HG03025 (cell line): ENCODE measurements around the gene WDHD1.
"Not testable (repeated sequence)": the region's sequence is repeated elsewhere in the genome, so short reads cannot be mapped to it uniquely, and the experiment has no call there.

Experiments
- ATAC-seq: cut with Tn5 transposase; IDR thresholded peaks from one replicate; pipeline ENCODE4 v1.9.1; 2021; ENCODE audit warnings: mild to moderate bottlenecking, moderate library complexity; ENCODE audit not compliant: unreplicated experiment, low FRiP score

WDHD1 gene, protein sequence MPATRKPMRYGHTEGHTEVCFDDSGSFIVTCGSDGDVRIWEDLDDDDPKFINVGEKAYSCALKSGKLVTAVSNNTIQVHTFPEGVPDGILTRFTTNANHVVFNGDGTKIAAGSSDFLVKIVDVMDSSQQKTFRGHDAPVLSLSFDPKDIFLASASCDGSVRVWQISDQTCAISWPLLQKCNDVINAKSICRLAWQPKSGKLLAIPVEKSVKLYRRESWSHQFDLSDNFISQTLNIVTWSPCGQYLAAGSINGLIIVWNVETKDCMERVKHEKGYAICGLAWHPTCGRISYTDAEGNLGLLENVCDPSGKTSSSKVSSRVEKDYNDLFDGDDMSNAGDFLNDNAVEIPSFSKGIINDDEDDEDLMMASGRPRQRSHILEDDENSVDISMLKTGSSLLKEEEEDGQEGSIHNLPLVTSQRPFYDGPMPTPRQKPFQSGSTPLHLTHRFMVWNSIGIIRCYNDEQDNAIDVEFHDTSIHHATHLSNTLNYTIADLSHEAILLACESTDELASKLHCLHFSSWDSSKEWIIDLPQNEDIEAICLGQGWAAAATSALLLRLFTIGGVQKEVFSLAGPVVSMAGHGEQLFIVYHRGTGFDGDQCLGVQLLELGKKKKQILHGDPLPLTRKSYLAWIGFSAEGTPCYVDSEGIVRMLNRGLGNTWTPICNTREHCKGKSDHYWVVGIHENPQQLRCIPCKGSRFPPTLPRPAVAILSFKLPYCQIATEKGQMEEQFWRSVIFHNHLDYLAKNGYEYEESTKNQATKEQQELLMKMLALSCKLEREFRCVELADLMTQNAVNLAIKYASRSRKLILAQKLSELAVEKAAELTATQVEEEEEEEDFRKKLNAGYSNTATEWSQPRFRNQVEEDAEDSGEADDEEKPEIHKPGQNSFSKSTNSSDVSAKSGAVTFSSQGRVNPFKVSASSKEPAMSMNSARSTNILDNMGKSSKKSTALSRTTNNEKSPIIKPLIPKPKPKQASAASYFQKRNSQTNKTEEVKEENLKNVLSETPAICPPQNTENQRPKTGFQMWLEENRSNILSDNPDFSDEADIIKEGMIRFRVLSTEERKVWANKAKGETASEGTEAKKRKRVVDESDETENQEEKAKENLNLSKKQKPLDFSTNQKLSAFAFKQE

DNA sequence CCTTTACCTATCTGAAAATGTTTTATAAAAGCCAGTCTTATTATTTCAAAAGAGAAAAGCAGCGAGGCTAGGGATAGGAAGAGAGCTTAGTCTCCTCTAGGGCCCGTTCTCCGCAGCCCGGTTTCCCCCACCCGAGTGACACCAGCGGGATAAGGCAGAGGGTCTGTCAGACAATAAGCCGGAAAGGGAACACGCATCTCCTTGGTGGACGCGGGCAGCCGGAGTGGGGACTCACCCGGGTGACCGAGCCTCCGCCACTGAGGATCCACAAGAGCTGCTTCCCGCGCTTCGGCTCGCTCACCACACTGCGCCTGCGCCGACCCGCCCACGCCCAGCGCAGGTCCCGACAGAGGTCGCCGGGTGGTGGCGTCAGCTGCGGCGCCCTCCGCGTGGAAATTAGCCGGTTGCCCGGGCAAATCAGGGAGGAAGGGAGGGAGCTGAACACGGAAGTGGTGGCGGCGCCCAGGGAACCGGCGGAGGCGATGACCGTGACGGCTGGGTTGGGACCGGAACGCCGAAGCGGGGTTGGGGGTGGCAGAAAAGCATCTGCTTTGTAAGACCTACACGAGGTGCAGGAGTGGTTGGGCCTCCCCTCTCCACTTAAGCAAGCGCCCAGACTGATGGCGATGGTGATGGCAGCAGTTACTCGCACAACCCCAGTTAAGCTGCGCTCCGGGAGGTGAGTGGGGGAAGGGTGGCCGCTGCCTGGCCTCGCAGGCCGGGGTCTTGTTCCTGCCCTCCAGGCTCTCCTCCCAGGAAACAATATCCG, at the start of gene WDHD1, which contains the start of gene SOCS4:
WDHD1 (minus strand) TSS at position 307 of the 769 bp plus-strand sequence. CDS start 312 bp downstream, outside the sequence.
SOCS4 (plus strand) TSS at position 444 of the 769 bp plus-strand sequence. CDS start 15,806 bp downstream, outside the sequence.
- ATAC-seq, result peak; percentile 91

DNA sequence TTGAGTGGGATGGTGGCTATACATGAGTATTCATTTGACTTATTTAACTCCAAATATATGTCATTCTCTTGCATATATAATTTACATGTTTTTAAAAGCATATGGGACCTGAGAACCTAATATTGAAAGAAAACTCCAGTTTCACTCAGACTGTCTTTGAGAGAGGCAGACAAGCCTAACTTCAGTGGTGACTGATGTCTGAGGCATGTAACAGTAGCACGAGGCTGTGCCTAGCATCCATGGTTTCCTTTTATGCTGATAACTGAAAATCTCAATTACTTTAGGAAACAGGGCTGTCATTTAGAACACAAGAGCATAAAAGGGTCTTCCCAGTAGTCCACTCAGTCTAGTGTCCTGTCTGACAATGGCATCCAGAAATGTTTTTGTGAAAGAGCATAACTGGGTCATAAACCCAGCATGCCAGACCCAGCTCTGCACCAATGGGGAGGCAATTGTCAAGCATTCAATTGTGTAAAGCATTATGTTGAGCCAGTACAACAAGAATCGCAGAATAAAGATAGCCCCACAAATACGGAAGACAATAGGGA, 48.8 kb upstream of the WDHD1 start:
- no peak for ATAC-seq

DNA sequence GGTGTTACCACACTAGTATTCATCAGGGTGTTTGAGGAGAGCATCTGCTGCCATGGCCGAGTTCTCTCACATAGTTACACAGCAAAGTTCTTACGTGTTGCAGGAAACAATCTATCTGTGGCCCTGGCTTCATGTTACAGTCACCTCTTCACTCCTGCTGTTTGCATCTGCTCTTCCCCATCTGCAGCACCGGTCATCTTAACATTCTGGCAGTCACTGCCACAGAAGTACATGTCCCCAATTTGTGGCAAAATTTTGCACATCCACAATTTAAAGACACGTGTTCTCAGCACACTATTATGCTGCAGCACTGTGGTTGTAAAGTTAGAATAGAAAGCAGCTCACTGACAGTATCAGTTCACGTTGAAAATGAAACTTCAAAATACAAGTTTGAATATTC, 47.8 kb upstream of the WDHD1 start:
- peak; percentile 54 for ATAC-seq

DNA sequence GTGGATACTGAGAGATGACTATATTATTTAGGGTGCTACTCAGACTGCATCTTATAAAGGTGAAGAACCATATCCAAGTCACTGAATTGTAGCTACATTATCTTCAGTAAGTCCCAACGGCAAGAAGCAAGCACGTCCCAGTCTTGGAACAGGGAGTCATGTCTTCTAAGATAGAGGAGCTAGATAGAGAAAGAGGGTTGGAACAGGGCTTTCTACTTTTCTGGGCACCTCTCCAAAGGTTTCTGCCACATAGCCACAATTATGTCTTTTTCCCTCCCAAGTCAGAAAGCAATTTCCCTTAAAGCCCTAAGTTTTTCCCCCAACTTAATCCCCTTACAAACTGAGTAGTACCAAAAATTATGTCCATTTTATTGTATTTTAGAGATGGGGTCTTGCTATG, 47.0 kb upstream of the WDHD1 start:
- ATAC-seq, result no peak

DNA sequence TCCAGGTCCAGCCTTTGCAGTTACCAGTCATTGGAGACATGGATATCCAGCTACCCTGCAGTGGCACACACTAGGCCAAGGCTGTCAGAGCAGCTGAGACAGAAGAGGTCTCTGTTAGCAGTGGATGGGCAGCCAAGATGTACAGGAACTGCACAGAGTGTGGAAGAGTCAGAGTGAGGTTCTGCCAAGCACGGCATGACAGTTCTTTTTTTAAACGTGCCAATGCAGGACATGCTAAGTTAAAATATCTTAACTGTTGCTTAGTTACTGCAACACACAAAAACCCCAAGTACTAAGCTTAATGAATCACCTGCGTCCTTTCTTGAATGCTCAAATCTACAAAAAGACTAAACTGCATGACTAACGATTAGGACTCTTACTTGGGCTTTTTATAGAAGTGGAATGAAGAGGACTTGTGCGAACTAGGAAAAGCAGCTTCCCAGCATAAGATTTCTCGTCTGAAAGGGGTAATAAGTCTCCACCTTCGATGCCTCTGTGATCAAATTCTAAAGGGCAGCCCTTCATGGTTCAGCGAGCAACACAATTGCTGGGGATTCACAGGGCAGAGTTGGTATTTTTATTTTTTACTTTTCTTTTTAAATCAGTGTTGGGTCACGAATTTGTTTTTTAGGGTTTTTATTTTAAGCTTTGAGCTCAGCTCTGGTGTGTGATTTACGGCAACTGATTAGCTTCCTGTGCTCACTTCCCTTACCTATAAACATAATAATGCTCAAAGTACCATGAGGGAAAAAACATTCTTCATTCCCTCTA, 45.2 kb upstream of the WDHD1 start:
- ATAC-seq, result no peak

DNA sequence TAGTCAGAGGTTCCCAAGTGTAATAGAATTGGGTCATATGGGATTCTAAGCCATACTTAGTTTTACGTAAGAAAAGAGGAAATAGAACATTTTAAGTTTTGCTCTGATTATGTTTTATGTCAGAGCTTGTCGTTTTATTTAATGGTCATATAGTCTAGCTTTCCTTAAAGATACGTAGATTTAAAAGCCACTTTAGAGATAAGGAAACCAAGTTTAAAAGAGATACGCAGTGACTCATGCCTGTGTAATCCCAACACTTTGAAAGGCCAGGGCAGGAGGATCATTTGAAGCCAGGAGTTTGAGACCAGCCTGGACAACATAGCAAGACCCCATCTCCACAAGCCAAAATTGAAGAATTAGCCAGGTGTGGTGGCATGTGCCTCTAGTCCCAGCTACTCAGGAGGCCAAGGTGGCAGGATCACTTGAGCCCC, 44.1 kb upstream of the WDHD1 start:
- no peak for ATAC-seq

DNA sequence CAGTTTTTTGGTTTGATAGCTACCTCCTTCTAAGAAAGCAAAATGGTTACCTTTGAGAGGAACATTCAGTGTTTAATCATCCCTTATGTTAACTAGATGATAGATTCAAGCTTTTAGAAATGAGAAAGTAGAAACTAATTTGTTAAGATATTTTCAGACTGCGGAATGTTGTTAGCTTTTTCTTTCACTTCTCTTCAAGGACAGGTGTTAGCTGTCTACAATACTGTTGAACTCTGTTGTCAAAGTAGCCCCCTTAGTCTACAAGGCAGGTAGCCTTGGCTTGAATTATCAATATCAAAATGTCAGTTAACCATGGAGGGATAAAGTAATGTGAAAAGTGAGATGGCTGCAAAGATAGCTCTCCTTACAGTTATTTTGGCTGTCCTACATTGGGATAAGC, 39.3 kb upstream of the WDHD1 start:
- ATAC-seq, result no peak

DNA sequence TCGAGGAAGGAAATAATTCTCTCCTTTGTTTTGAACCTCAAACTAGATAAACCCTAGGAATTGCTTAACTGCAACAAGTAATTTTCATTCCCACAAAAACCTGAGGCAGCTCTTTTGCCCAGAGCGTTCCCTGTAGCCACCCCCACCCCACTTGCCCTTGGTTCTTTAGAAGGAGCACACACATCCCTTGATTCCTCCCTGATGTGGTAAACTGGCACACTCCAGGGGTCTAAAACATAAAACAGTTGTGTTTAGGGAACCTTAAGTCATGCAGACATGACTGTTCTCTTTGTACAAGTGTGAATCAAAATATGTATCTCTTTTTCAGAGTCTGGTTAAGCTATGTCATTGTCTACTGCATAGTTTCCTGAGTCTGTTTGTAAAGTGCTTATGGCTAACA, 38.5 kb upstream of the WDHD1 start:
- no peak for ATAC-seq

DNA sequence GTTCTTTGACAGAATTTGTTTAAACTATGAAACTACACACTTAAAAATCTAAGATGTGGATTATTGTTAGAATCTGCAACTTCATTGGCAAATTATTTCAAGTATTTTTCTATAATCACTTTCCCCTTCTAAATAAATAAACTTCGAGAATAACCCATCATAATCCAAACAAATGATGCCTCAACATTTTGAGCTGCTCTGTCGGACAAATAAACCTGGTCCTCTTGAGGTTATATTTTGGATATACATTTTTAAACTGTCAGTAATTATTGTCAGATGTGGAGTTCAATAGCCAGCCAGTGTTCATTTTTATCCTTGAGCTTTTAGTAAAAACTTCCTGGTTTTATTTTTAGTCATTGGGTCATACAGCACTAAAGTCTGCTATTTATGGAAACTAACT, 38.0 kb upstream of the WDHD1 start:
- not testable (repeated sequence) for ATAC-seq

DNA sequence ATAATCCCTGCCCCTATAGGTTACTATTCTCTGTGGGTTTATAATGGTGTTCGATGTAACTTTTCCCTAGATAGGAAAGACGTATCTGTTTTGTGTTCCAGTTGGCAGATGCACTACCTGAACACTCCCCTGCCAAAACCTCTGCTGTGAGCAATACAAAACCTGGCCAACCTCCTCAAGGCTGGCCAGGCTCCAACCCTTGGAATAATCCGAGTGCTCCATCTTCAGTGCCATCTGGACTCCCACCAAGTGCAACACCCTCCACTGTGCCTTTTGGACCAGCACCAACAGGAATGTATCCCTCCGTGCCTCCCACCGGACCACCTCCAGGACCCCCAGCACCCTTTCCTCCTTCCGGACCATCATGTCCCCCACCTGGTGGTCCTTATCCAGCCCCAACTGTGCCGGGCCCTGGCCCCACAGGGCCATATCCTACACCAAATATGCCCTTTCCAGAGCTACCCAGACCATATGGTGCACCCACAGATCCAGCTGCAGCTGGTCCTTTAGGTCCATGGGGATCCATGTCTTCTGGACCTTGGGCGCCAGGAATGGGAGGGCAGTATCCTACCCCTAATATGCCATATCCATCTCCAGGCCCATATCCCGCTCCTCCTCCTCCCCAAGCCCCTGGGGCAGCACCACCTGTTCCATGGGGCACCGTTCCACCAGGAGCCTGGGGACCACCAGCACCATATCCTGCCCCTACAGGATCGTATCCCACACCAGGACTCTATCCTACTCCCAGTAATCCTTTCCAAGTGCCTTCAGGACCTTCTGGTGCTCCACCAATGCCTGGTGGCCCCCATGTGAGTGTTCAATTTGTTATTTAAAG, 35.8 kb upstream of the WDHD1 start:
- ATAC-seq, result no peak

DNA sequence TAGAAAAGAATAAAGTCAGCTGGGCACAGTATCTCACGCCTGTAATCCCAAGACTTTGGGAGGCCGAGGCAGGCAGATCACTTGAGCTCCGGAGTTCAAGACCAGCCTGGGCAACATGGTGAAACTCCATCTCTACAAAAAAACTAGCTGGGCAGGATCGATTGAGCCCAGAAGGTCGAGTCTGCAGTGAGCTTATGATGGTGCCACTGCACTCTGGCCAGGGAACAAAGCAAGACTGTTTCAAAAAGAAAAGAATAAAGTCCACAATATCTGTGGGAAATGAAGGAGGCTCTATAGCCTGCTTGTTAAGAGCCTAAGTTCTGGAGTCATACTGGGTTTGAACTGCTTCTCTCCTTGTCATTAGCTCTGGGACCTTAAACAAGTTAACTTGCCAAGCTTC, 32.4 kb upstream of the WDHD1 start:
- no peak for ATAC-seq

DNA sequence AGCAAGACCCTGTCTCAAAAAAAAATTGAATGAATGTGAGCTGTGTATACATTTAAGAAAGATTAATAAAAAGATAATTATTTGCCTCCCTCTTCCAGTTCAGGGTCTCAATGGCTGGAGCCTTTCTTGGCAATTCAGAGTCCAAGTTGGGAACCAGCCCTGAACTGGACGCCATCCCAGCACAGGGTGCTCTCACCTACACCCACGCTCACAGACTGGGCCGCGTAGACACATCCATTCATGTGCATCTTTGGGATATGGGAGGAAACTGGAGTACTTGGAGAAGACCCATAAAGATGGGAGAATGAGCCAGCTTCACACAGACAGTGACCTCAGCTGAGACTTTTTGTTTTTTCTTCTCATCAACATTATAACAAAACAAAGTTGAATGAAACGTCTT, 31.0 kb upstream of the WDHD1 start:
- no peak for ATAC-seq

DNA sequence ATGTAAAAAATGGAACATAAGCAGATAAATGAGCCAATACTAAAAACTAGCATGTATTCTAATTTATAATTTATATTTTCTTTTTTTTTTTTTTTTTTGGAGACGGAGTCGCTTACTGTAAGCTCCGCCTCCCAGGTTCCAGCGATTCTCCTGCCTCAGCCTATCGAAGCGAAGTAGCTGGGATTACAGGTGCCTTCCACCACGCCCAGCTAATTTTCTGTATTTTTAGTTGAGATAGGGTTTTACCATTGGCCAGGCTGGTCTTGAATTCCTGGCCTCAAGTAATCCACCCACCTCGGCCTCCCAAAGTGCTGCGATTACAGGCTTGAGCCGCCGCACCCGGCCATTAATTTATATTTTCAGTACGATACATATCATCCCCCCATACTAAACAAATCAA, 27.2 kb upstream of the WDHD1 start:
- ATAC-seq, result no peak

DNA sequence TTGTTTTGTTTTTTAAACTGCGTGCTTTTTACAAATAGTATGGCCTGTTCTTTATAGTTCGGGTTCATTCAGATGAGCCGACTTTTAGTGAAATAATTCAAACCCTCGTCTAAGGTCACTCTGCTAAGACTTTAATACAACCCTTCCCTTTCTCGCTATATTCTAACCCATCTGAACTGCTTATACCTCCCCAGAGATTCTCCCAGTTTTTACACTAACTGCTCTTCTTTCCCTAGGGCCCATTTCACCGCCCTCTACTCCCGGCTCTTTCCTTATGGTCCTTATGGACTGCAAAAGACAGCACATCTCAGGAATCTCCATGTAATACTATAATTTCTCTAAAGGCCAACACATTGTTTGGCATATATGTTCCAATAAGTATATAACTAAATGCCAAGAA, 26.6 kb upstream of the WDHD1 start:
- no peak for ATAC-seq

DNA sequence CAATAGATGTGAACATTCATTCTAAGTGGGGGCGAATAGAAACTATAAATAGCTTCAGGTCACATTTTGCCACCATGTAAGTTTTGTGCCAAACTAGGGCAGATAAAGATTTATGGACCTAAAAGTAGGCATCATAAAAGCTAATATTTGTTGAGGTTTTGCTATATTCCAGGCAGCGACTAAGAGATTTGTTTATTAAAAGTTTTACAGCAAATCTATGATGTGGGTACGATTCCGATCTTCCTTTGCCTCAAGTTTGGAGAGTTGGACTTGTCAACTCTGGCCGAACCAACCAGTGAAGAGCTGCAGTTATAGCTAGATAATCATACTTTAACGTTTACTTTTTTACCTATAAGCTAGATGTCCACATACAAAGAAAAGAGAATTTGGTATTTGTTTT, 26.1 kb upstream of the WDHD1 start:
- ATAC-seq, result no peak

DNA sequence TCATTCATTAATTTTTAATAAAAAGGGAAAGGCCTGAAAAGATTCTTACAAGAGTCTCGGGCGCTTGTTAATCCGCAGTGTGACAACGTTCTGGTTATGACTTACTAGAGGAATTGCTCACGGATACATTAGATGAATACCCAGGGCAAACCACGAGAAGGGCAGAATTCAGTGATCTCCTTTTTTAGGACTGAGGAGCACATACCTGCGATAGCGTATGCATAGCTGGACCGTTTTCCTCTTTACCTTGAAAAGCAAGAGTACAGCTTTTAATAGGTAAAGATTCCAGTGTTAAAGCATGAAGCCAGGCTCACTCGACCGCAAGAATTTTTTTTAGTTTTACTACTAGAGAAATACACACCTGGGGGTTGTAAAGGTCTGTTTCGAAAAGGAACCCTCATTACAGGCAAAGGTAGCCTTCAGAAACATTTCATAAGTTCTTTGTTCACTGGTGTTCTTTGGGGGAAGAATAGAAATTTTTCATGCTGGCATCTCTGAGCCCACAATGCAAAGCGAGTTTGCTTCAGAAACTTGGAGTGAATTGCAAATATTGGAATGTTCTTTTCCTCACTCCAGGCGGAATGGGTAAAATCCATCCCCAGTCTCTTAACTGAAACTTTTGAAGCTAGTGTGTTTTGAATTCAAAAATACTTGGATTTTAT, 25.5 kb upstream of the WDHD1 start:
- ATAC-seq, result peak; percentile 4

DNA sequence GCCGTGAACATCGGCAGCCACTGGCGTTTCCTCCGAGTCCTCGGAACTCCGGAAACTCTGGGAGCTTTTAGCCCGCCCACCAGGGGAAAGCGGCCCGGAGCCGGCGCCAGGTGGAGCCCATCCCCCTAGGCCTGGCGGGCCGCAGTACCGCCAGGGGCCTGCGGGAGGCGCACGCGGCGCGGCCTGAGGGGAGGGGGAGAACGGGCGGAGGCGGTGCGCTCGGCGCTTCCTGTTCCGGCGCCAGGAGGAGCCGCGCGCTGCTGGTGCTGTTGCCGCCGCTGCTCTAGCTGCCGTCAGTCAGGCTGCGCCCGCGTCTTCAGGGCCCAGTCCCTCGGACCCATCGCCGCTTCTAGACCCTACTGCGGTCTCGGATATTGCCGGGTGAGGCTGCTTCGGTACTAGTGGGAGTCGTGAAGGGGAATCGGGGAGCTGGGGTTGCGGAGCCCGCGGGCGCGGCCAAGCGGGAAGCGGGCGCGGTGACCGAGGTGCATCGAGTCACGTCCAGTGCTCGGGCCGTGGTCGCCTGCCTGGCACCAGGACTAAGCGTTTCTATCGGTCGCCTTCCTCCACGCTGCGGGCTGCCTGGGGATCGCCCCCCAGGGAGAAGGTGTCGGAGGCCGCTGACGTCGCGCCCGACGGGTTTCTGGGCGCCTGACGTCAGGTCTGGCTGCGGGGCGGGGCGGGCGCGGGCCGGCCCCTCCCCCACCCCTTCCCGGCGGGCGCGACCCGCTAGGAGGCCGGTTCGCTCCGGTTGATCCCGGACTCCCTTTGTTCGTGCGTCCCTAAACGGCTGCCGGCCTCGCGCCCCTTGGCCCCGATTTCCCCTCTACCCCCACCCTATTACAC, 24.7 kb upstream of the WDHD1 start, which contains the start of gene MAPK1IP1L:
MAPK1IP1L (plus strand) TSS at position 225 of the 846 bp plus-strand sequence. CDS start 10,037 bp downstream, outside the sequence.
- peak; percentile 77 for ATAC-seq
